CD8-positive, alpha-beta memory T cell (primary cell): ENCODE measurements around the gene CDC45. TPM values are rescaled to one million over a fixed set of nuclear protein-coding genes. Genes with fewer than 3 reads are reported as not detected.

Experiments used
- CTCF ChIA-PET: fragments of 350-600 bp; sonication (Branson Sonifier 250); formaldehyde crosslinking; loops from one replicate; lab custom pipeline; 2021; ENCODE audit warnings: antibody characterized with exemption; lab: Charles Lee
- POLR2A ChIA-PET: fragments of 350-600 bp; sonication (Branson Sonifier 250); formaldehyde crosslinking; loops from one replicate; lab custom pipeline; 2021; ENCODE audit warnings: antibody characterized with exemption; lab: Charles Lee
- DNase-seq, 5 donors: peaks; one replicate each; pipeline versions ENCODE4 v3.0.0 to v3.0.0-alpha.2; 2020 to 2022; ENCODE audit warnings: mixed read lengths in 1 of 5
- H3K27ac ChIP-seq: one replicate; pipeline ENCODE4 v1.7.0; 2013; ENCODE audit warnings: low read depth, mild to moderate bottlenecking, low read length, moderate library complexity
- H3K27me3 ChIP-seq: 2 replicates; pipeline ENCODE4 v1.7.0; 2013; ENCODE audit warnings: low read length, mild to moderate bottlenecking; ENCODE audit not compliant: insufficient read depth, poor library complexity, severe bottlenecking
- H3K36me3 ChIP-seq: 2 replicates; pipeline ENCODE4 v1.7.0; 2013; ENCODE audit warnings: mild to moderate bottlenecking, low read length, moderate library complexity; ENCODE audit not compliant: insufficient read depth
- H3K4me1 ChIP-seq: 2 replicates; pipeline ENCODE4 v1.7.0; 2013; ENCODE audit warnings: mild to moderate bottlenecking, low read length, moderate library complexity; ENCODE audit not compliant: insufficient read depth
- H3K4me3 ChIP-seq: 2 replicates; pipeline ENCODE4 v1.7.0; 2013; ENCODE audit warnings: mild to moderate bottlenecking, low read length
- H3K9me3 ChIP-seq: 2 replicates; pipeline ENCODE4 v1.7.0; 2013; ENCODE audit warnings: mild to moderate bottlenecking, low read length
- H3K27ac Mint-ChIP-seq, 8 donors: one replicate each; pipeline ENCODE4 v1.8.0; 2020 to 2021; ENCODE audit warnings: mixed read lengths in 8 of 8, mild to moderate bottlenecking in 6 of 8, inconsistent platforms in 3 of 8, moderate library complexity in 3 of 8
- H3K27me3 Mint-ChIP-seq, 2 donors: one replicate each; pipeline ENCODE4 v1.8.0; 2020 to 2021; ENCODE audit warnings: mixed read lengths in 2 of 2, mild to moderate bottlenecking in 1 of 2, moderate library complexity in 1 of 2
- H3K36me3 Mint-ChIP-seq, 3 donors: one replicate each; pipeline ENCODE4 v1.8.0; 2020 to 2021; ENCODE audit warnings: mixed read lengths in 3 of 3, inconsistent platforms in 1 of 3, mild to moderate bottlenecking in 1 of 3
- H3K4me1 Mint-ChIP-seq, 3 donors: one replicate each; pipeline ENCODE4 v1.8.0; 2020 to 2021; ENCODE audit warnings: mixed read lengths in 3 of 3, inconsistent platforms in 1 of 3, mild to moderate bottlenecking in 1 of 3
- H3K4me3 Mint-ChIP-seq, 7 donors: one replicate each; pipeline ENCODE4 v1.8.0; 2020 to 2021; ENCODE audit warnings: mixed read lengths in 7 of 7, mild to moderate bottlenecking in 6 of 7, moderate library complexity in 4 of 7, inconsistent platforms in 2 of 7
- H3K9me3 Mint-ChIP-seq, 5 donors: one replicate each; pipeline ENCODE4 v1.8.0; 2020 to 2022; ENCODE audit warnings: mixed read lengths in 5 of 5, mild to moderate bottlenecking in 3 of 5, moderate library complexity in 2 of 5, inconsistent platforms in 1 of 5
- polyA plus RNA-seq: library from polyadenylated mRNA; unstranded; fragments of 300-500 nt; fragmentation: Illumina TruSeq; gene quantifications from one replicate; pipeline ENCODE4 v1.2.3, GENCODE V29; 2021
- total RNA-seq, 2 experiments: library from RNA; stranded (reverse); gene quantifications; one replicate each; pipeline ENCODE4 v1.2.3, GENCODE V29; 2021

The CDC45 gene
- total and polyA plus RNA-seq, 3 experiments from 2014 or later: 0.17 to 101 (median 99.0) TPM

GRCh38 chr22:19495562-19496323 is 16.0 kb downstream of the CDC45 start:
- no peaks in the 10 kb centered on the region for H3K9me3 Mint-ChIP-seq
- H3K36me3 ChIP-seq: no peaks in the 10 kb centered on the region
- H3K9me3 ChIP-seq: no peaks in the 10 kb centered on the region
- H3K27ac ChIP-seq: no peak overlapping the region
- POLR2A ChIA-PET: no interaction called here
- peaks cover 0 to 4% (median 0%) of the 10 kb centered on the region in 3 donors for H3K4me1 Mint-ChIP-seq
- no peak overlapping the region for H3K4me3 Mint-ChIP-seq
- no peak overlapping the region for H3K4me3 ChIP-seq
- H3K4me1 ChIP-seq: no peaks in the 10 kb centered on the region
- no peak overlapping the region for H3K27ac Mint-ChIP-seq
- H3K27me3 Mint-ChIP-seq: no peaks in the 10 kb centered on the region
- H3K27me3 ChIP-seq: no peaks in the 10 kb centered on the region
- CTCF ChIA-PET: no interaction called here
- no peaks in the 10 kb centered on the region for H3K36me3 Mint-ChIP-seq
- DNase-seq: peak in 1 of 5 donors; percentile 41

GRCh38 chr22:19496324-19496630 is 16.6 kb downstream of the CDC45 start:
- H3K9me3 Mint-ChIP-seq: no peaks in the 10 kb centered on the region
- Histone ChIP-seq H3K4me3 (no peak overlapping the region), H3K4me1 (no peaks in the 10 kb centered on the region), H3K27me3 (no peaks in the 10 kb centered on the region), H3K36me3 (no peaks in the 10 kb centered on the region), H3K9me3 (no peaks in the 10 kb centered on the region), H3K27ac (no peak overlapping the region)
- no peaks in the 10 kb centered on the region for H3K27me3 Mint-ChIP-seq
- CTCF ChIA-PET: no interaction called here
- no peaks in the 10 kb centered on the region for H3K36me3 Mint-ChIP-seq
- POLR2A ChIA-PET: no interaction called here
- peaks cover 0 to 4% (median 0%) of the 10 kb centered on the region in 3 donors for H3K4me1 Mint-ChIP-seq
- H3K27ac Mint-ChIP-seq: no peak overlapping the region
- no peak for DNase-seq
- H3K4me3 Mint-ChIP-seq: no peak overlapping the region

GRCh38 chr22:19497245-19497644 is 17.5 kb downstream of the CDC45 start:
- no peaks in the 10 kb centered on the region for H3K27me3 ChIP-seq
- H3K4me1 Mint-ChIP-seq: peaks cover 0 to 4% (median 0%) of the 10 kb centered on the region in 3 donors
- H3K27ac Mint-ChIP-seq: no peak overlapping the region
- CTCF ChIA-PET: no interaction called here
- no peaks in the 10 kb centered on the region for H3K27me3 Mint-ChIP-seq
- H3K9me3 Mint-ChIP-seq: no peaks in the 10 kb centered on the region
- no peak overlapping the region for H3K4me3 ChIP-seq
- DNase-seq: no peak
- H3K9me3 ChIP-seq: no peaks in the 10 kb centered on the region
- no peak overlapping the region for H3K4me3 Mint-ChIP-seq
- no peaks in the 10 kb centered on the region for H3K36me3 Mint-ChIP-seq
- no peaks in the 10 kb centered on the region for H3K4me1 ChIP-seq
- H3K27ac ChIP-seq: no peak overlapping the region
- H3K36me3 ChIP-seq: no peaks in the 10 kb centered on the region
- POLR2A ChIA-PET: no interaction called here

- H3K36me3 ChIP-seq: no peaks in the 10 kb centered on the region
- H3K27ac Mint-ChIP-seq: no peak overlapping the region
Measured at GRCh38 chr22:19498154-19498865, 18.6 kb downstream of the CDC45 start.

GRCh38 chr22:19498866-19499190 is 19.1 kb downstream of the CDC45 start:
- H3K27me3 Mint-ChIP-seq: no peaks in the 10 kb centered on the region
- no peaks in the 10 kb centered on the region for H3K36me3 Mint-ChIP-seq
- H3K27me3 ChIP-seq: no peaks in the 10 kb centered on the region
- no peak overlapping the region for H3K4me3 ChIP-seq
- H3K27ac Mint-ChIP-seq: peak overlapping the region in 2 of 8 donors; percentile 9 to 76
- H3K27ac ChIP-seq: no peak overlapping the region
- ChIA-PET POLR2A (no interaction called here), CTCF (no interaction called here)
- no peaks in the 10 kb centered on the region for H3K36me3 ChIP-seq
- peaks cover 0 to 4% (median 0%) of the 10 kb centered on the region in 3 donors for H3K4me1 Mint-ChIP-seq
- no peak overlapping the region for H3K4me3 Mint-ChIP-seq
- no peak for DNase-seq
- H3K9me3 ChIP-seq: no peaks in the 10 kb centered on the region
- H3K4me1 ChIP-seq: no peaks in the 10 kb centered on the region
- no peaks in the 10 kb centered on the region for H3K9me3 Mint-ChIP-seq

More at GRCh38 chr22:19498154-19498865, 18.6 kb downstream of the CDC45 start:
- Mint-ChIP-seq H3K27me3 (no peaks in the 10 kb centered on the region), H3K36me3 (no peaks in the 10 kb centered on the region), H3K4me1 (peaks cover 0 to 4% (median 0%) of the 10 kb centered on the region in 3 donors), H3K4me3 (no peak overlapping the region), H3K9me3 (no peaks in the 10 kb centered on the region)
- DNase-seq: no peak
- Histone ChIP-seq H3K9me3 (no peaks in the 10 kb centered on the region), H3K27ac (no peak overlapping the region), H3K4me1 (no peaks in the 10 kb centered on the region), H3K27me3 (no peaks in the 10 kb centered on the region), H3K4me3 (no peak overlapping the region)
- ChIA-PET POLR2A (no interaction called here), CTCF (no interaction called here)

- CTCF ChIA-PET: no interaction called here
Measured at GRCh38 chr22:19499236-19499879, 19.6 kb downstream of the CDC45 start.

GRCh38 chr22:19499880-19500242 is 20.1 kb downstream of the CDC45 start:
- H3K27me3 ChIP-seq: no peaks in the 10 kb centered on the region
- Mint-ChIP-seq H3K4me1 (peaks cover 0 to 7% (median under 1%) of the 10 kb centered on the region in 3 donors), H3K27me3 (no peaks in the 10 kb centered on the region), H3K36me3 (no peaks in the 10 kb centered on the region), H3K9me3 (no peaks in the 10 kb centered on the region), H3K4me3 (no peak overlapping the region), H3K27ac (peak overlapping the region in 1 of 8 donors; percentile 54)
- H3K27ac ChIP-seq: no peak overlapping the region
- ChIA-PET CTCF (no interaction called here), POLR2A (no interaction called here)
- H3K4me1 ChIP-seq: peaks cover under 1% of the 10 kb centered on the region
- no peaks in the 10 kb centered on the region for H3K9me3 ChIP-seq
- no peaks in the 10 kb centered on the region for H3K36me3 ChIP-seq
- no peak for DNase-seq
- no peak overlapping the region for H3K4me3 ChIP-seq

More at GRCh38 chr22:19499236-19499879, 19.6 kb downstream of the CDC45 start:
- POLR2A ChIA-PET: no interaction called here
- H3K36me3 ChIP-seq: no peaks in the 10 kb centered on the region
- no peak overlapping the region for H3K27ac ChIP-seq
- H3K27me3 ChIP-seq: no peaks in the 10 kb centered on the region
- no peaks in the 10 kb centered on the region for H3K9me3 ChIP-seq
- H3K4me3 ChIP-seq: no peak overlapping the region
- peak overlapping the region in 1 of 8 donors; percentile 9 for H3K27ac Mint-ChIP-seq
- H3K4me1 ChIP-seq: no peaks in the 10 kb centered on the region
- no peaks in the 10 kb centered on the region for H3K36me3 Mint-ChIP-seq
- H3K4me1 Mint-ChIP-seq: peaks cover 0 to 4% (median 0%) of the 10 kb centered on the region in 3 donors
- no peak for DNase-seq
- no peaks in the 10 kb centered on the region for H3K27me3 Mint-ChIP-seq
- H3K9me3 Mint-ChIP-seq: no peaks in the 10 kb centered on the region
- H3K4me3 Mint-ChIP-seq: no peak overlapping the region

- POLR2A ChIA-PET: no interaction called here
- DNase-seq: no peak
- no peak overlapping the region for H3K4me3 ChIP-seq
- Mint-ChIP-seq H3K9me3 (no peaks in the 10 kb centered on the region), H3K4me1 (peaks cover 10 to 16% (median 10%) of the 10 kb centered on the region in 3 donors), H3K27ac (no peak overlapping the region), H3K4me3 (no peak overlapping the region), H3K36me3 (no peaks in the 10 kb centered on the region), H3K27me3 (no peaks in the 10 kb centered on the region)
- no peaks in the 10 kb centered on the region for H3K36me3 ChIP-seq
- CTCF ChIA-PET: no interaction called here
- no peak overlapping the region for H3K27ac ChIP-seq
- no peaks in the 10 kb centered on the region for H3K27me3 ChIP-seq
- H3K9me3 ChIP-seq: no peaks in the 10 kb centered on the region
- H3K4me1 ChIP-seq: peaks cover 13% of the 10 kb centered on the region
Measured at GRCh38 chr22:19501897-19502447, 22.3 kb downstream of the CDC45 start.
